Mammary epithelial cell (primary cell): ENCODE results near the gene EXOC6B.
"Not testable (repeated sequence)": the region's sequence is repeated elsewhere in the genome, so short reads cannot be mapped to it uniquely, and the experiment has no call there.

ENCODE experiments used
- CTCF ChIP-seq, 2 donors: IDR thresholded peaks in 1 of 2; conservative IDR thresholded peaks in 1 of 2; 2 replicates each; pipeline ENCODE4 v1.5.1; 2011 to 2012; ENCODE audit warnings: inconsistent platforms in 2 of 2, low read length in 2 of 2, mild to moderate bottlenecking in 2 of 2, control low read depth in 1 of 2, low read depth in 1 of 2; ENCODE audit not compliant: insufficient read depth in 1 of 2; ENCODE audit errors: extremely low read depth in 1 of 2
- EZH2 ChIP-seq: IDR thresholded peaks from 2 replicates; pipeline ENCODE4 v1.6.1; 2012; ENCODE audit warnings: low read length, inconsistent platforms, borderline replicate concordance

GRCh38 chr2:72484622-72485021, 341.2 kb downstream of the EXOC6B start:
- TF ChIP-seq EZH2; CTCF (conservative IDR thresholded peaks at IDR 0.05 in 1 of 2, IDR thresholded peaks at IDR 0.05 in 1 of 2; ENCODE audit: extremely low read depth in 1 of 2, insufficient read depth in 1 of 2, low read depth in 1 of 2, low read length in 2 of 2): not testable (repeated sequence)
